ES-I3 (cell line): ENCODE data around the gene FAM171A2.

Experiments used
- H3K36me3 ChIP-seq: 2 replicates; pipeline ENCODE4 v1.6.1; 2013; ENCODE audit warnings: mild to moderate bottlenecking, low read length, control low read depth, moderate library complexity; ENCODE audit not compliant: insufficient read depth
- H3K4me1 ChIP-seq: 2 replicates; pipeline ENCODE4 v1.6.1; 2013; ENCODE audit warnings: mild to moderate bottlenecking, control low read depth, low read length; ENCODE audit not compliant: insufficient read depth
- H3K9ac ChIP-seq: 2 replicates; pipeline ENCODE4 v1.6.1; 2013; ENCODE audit warnings: low read depth, mild to moderate bottlenecking, low read length, moderate library complexity
- H3K9me3 ChIP-seq: 2 replicates; pipeline ENCODE4 v1.6.1; 2013; ENCODE audit warnings: mild to moderate bottlenecking, low read length, moderate library complexity; ENCODE audit not compliant: control insufficient read depth, insufficient read depth

Gene FAM171A2

DNA sequence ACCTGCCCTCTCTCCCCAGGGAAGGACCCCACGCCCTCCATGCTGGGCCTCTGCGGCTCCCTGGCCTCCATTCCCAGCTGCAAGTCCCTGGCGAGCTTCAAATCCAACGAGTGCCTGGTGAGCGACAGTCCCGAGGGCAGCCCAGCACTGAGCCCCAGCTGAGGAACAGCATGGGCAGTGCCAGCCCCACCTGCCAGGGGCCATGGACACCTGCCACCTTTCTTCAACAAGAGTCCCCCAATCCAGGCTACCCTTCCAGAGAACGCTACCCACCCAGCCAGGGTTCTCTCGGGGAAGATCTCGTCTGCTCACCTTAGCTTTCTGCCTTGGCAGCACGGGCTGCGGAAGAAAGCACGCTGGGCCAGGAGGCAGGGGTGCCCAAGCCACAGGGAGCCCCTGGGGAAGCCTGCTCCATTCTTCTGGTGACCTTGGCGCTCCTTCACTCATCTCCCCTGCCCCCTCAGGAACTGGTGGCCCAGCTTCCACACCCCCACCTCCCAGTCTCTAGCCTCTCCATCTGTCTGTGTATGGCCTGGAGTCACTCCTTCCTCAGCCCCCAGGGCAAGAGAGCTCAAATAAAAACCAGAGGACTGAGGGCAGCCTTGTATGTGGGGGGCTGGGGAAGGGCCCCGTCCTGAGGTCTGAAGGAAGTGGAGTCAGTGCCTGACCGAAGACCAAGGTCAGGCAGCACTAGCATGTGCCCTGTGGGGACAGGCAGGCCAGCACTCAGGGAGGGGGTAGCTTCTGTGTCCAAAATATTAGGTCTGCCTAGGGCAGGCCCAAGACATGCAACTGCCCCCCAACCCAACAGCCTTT, 45.4 kb downstream of the FAM171A2 start:
- Histone ChIP-seq H3K9me3 (no peaks in the 10 kb centered on the region), H3K36me3 (peaks cover 14% of the 10 kb centered on the region), H3K9ac (no peak overlapping the region), H3K4me1 (no peaks in the 10 kb centered on the region; the same call in 1 of the 2 replicates)

DNA sequence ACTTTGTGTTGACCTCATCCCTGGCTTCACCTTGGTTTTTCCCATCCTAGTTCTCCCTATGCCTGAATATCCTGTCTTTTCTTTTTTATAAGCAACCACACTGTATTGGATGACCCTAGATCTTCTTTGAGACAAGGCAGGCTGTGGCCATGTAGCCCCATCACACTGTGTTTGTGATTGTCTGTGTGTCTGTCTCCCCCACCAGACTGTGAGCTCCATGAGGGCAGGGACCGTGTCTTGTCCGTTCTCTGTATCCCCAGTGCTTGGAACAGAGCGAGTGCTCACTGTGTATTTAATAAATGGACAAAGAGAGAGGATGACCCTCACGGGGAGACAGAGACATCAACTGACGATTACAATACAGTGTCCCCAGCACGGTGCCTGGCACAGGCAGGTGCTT, 46.1 kb downstream of the FAM171A2 start:
- H3K9me3 ChIP-seq = no peaks in the 10 kb centered on the region
- no peak overlapping the region for H3K9ac ChIP-seq
- H3K36me3 ChIP-seq = peaks cover 14% of the 10 kb centered on the region
- H3K4me1 ChIP-seq = peaks cover 4% of the 10 kb centered on the region

DNA sequence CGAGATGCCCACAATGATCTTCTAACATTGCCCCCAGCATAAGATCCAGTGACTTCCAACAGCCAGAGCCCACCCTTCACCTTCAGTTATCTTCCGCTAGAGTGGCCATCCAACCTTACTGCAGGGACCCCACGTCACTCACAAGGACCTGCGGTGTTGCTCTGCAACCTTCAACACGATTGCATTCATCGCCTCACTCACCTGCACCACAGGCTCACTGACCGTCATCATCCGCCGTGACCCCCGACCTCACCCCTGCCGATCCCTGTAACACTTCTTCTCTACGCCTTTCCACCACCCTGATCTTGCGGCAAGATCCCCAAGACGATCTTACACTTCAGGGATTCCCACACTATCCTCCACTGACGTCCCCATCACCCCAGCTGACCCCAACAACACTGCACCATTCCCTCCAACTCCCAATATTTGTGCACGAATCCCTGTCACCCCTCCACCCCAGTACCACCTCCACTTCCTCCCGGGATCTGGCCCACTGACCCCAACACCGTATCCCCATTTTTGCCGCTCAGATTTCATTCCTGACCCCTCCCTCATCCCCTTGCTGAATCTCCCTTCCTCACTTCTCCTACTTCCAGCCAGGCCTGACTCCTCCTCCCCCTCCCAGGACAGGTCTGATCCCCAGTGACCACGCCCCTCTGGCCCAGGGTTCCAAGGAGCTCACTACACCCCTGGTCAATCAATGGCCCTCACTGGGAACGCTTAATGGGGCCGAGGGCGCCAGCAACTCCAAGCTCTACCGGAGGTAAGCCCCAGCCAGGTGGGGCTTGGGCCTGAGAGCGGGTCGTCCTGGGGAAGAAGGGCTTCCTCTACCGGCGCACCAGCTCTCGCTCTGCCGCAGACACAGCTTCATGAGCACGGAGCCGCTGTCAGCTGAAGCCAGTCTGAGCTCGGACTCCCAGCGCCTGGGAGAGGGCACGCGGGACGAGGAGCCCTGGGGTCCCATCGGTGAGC, 47.6 kb downstream of the FAM171A2 start:
- Histone ChIP-seq H3K36me3 (peaks cover 5% of the 10 kb centered on the region; the same call in 1 of the 2 replicates), H3K4me1 (peaks cover 15% of the 10 kb centered on the region), H3K9me3 (no peaks in the 10 kb centered on the region), H3K9ac (peak overlapping the region; percentile 62; the same call in 1 of the 2 replicates)

GRCh38 chr17:44314869-44315661, 48.6 kb downstream of the FAM171A2 start:
- Histone ChIP-seq H3K36me3 (no peaks in the 10 kb centered on the region), H3K4me1 (peaks cover 17% of the 10 kb centered on the region), H3K9ac (peak overlapping the region; percentile 62; the same call in 1 of the 2 replicates), H3K9me3 (no peaks in the 10 kb centered on the region)

GRCh38 chr17:44314524-44314868, 49.2 kb downstream of the FAM171A2 start:
- no peaks in the 10 kb centered on the region for H3K9me3 ChIP-seq
- peak overlapping the region; percentile 62; the same call in 1 of the 2 replicates for H3K9ac ChIP-seq
- H3K36me3 ChIP-seq = no peaks in the 10 kb centered on the region
- peaks cover 21% of the 10 kb centered on the region for H3K4me1 ChIP-seq

DNA sequence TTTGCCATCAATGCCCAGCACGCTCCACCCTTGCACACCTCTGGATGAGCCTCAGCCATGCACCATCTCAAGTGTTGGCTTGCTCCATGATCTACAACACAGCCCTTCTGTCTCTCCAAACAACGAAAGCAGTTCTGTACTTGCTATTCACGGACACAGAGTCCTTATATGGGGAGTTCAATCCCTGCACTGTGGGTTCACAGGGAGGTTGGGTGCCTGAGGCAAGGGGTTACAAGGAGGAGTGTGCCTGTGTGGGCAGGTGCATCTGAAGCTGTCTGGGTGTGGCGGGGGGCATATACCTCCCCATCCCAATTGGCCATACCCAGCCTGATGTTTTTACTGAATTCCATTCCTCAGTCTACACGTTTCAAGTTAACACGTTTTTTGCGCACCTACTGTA, 49.6 kb downstream of the FAM171A2 start:
- Histone ChIP-seq H3K36me3 (no peaks in the 10 kb centered on the region), H3K4me1 (peaks cover 21% of the 10 kb centered on the region), H3K9ac (no peak overlapping the region), H3K9me3 (no peaks in the 10 kb centered on the region)

- H3K9me3 ChIP-seq = no peaks in the 10 kb centered on the region
- H3K36me3 ChIP-seq = no peaks in the 10 kb centered on the region
- no peak overlapping the region for H3K9ac ChIP-seq
- peaks cover 21% of the 10 kb centered on the region for H3K4me1 ChIP-seq
These were observed 51.1 kb downstream of the FAM171A2 start for GRCh38 chr17:44312396-44313104.

- Histone ChIP-seq H3K9me3 (no peaks in the 10 kb centered on the region), H3K9ac (no peak overlapping the region), H3K36me3 (no peaks in the 10 kb centered on the region), H3K4me1 (peaks cover 26% of the 10 kb centered on the region)
These were observed 52.0 kb downstream of the FAM171A2 start for GRCh38 chr17:44311562-44312181.

DNA sequence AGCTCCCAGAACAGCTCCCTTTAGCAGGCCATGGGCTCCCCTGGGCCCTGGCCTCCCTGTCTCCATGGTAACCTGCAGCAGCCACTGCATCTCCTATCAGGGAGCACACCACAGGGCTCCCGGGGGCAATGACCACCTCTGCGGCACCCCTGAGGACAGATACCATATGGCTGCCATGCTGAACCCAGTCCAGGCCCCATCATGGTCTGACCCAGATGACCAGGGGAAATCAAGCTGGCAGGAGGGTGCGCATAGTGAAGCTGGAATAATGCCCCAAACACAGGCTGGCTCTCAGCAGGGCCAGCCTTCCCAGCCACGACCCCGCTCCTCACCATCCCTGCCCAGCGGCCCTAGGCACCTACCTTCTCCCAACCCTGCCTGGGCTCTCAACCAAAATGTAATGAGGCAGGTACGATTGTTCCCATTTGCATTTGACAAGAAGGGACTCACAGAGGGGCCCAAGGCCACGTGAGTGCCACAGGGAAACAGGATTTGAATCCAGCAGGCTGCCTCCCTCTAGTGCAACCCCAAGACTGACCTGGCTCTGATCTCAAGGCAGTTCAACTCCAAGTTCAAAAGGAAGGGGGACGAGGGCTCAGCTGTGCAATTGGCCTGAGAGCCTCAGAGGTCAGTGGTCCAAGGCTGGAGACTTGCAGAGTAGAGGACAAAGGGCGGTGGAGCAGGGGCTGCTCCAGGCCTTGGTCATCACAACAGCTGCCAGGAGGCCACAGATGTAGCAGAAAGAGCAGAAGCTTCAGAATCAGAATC, 52.9 kb downstream of the FAM171A2 start:
- Histone ChIP-seq H3K9me3 (no peaks in the 10 kb centered on the region), H3K4me1 (peaks cover 26% of the 10 kb centered on the region), H3K9ac (no peak overlapping the region), H3K36me3 (no peaks in the 10 kb centered on the region)

DNA sequence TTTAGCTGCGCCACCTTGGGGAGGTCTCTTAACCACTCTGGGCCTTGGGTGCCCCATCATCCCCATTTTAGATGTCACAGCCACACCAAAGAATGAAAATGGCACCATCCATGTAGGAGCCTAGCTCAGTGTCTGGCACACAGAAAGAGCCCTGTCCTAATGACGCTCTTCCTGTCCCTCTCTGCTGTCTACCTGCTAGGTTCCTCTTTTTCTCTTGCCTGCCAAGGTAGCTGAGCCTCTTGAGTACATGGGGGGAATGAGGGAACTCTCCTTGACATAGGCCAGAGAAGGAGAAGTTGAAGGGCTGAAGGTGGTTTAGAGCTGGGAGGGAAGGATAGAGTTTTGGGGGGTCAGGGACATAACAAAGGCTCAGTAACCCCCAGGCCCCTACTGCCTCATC, 53.5 kb downstream of the FAM171A2 start:
- peaks cover 26% of the 10 kb centered on the region for H3K4me1 ChIP-seq
- no peak overlapping the region for H3K9ac ChIP-seq
- H3K36me3 ChIP-seq = no peaks in the 10 kb centered on the region
- no peaks in the 10 kb centered on the region for H3K9me3 ChIP-seq

DNA sequence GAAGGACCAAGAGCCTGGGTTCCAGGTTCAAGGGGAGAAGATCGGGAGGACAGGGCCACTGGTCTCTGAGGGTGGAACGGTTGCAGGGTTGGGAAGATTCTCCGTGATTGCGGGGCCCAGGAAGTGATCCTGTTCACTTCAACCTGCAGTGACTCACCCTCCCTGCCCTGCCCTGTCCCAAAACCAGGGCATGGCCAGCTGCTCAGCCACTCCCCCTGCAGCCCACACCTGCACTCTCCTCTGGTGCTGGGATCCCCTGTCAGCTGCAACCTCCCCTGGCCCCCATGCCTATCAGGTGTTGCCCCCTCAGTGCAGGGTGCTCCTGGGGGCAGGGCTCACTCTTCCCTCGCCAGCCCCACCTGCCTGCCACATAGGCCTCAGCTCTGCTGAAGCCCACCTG, 54.2 kb downstream of the FAM171A2 start:
- Histone ChIP-seq H3K9me3 (no peaks in the 10 kb centered on the region), H3K4me1 (peaks cover 26% of the 10 kb centered on the region), H3K36me3 (no peaks in the 10 kb centered on the region), H3K9ac (peak overlapping the region; percentile 51; the same call in 1 of the 2 replicates)

DNA sequence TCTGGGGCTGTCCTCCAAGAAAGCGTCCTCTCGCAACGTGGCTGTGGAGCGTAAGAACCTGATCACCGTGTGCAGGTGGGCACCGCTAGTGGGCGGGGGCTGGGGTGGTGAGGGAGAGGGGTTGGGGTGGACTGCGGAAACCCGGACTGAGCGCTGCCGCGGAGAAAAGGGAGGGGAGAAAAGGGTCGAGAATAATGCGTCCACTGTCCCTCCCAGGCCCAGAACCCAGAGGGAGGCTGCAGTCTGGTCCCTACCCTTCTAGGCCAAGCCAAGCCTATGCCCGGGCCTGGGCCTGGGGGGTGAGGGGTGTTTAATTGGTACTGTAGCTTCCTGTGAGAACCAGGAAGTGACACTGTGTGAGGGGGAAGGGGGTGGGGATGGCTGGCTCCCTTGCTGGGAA, 54.8 kb downstream of the FAM171A2 start:
- H3K36me3 ChIP-seq = no peaks in the 10 kb centered on the region
- H3K4me1 ChIP-seq = peaks cover 26% of the 10 kb centered on the region
- peak overlapping the region; percentile 51; the same call in 1 of the 2 replicates for H3K9ac ChIP-seq
- no peaks in the 10 kb centered on the region for H3K9me3 ChIP-seq
